ENCODE data around the gene OAS1.
A peak's percentile ranks its signal among the peaks of the same experiment; 100 is the strongest.

OAS1 gene

GRCh38 chr12:112906712-112907414 lies at the start of gene OAS1:
OAS1 (plus strand) TSS chr12:112906962; CDS start chr12:112907040, 78 bp downstream.
- peak in 1 of 2 donors; percentile 23 for DNase-seq (ENCODE audit: low read depth in 2 of 2)

DNA sequence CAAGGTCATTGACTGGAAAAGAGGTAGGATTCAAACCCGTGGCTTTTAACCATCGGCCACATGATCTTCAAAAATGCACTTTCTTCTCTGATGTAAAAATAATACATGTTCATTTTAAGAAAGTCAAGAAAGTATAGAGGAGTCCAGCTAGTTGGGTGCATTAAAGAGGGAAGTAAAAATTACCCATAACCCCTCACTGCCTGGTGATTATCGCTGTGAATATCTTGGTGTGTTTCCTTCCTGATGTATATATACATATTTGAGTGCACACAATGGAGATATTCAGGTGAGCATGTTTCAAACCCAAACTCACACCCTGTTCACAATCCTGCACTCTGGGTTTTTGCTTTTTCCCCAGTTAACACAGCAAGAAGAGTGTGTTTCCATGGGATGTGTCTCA lies 47.5 kb upstream of the OAS1 start:
- DNase-seq (ENCODE audit: low read depth in 2 of 2): no peak

GRCh38 chr12:112860181-112860580 lies 46.6 kb upstream of the OAS1 start:
- no peak for DNase-seq (ENCODE audit: low read depth in 2 of 2)

DNA sequence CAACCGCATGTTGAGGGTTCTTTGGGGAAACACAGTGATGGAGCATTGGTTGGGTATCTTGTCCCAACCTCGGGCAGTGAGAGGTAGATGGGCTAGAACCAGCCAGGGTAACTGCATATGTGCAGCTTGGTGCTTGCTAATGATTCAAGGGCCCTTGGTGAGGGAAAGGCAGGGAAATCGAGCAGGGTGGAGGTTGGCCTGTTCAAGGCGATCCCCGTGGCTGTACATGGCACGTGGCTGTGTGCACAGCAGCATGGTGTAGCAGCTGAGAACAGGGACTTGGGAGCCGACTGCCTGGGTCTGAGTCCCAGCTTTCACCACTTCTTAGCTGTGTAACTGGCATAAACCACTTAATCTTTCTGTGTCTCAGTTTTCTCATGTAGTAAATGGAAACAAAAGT lies 45.5 kb upstream of the OAS1 start:
- DNase-seq (ENCODE audit: low read depth in 2 of 2): no peak

DNA sequence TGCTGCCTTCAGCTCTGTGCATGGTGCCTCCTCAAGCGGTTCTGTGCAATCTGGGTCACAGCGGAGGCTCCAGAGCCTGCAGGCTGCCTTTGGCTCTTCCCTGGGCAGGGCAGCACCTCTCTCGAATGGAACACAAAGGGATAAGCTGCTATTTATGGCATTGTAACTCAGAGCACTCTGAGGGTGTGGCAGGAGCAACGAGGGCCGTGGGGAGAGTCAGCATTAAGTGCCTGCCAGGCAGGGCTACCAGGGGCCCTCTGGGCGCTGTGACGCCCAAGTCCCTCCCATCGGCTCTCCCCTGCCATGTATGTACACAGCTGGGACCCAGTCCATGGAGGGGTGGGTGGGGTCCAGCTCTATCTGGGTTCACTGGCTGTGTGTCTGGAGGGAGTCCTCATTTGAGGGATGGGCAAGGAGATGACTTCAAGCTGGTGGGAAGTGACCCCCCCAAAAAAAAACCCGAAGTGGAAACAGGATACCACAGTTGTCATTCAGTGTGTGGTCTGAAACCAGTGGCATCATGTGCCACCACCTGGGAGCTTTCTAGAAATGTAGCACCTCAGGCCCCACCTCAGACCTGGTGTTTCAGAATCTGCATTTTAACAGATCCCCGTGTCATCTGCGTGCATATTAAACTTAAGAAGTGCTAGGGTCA lies 44.0 kb upstream of the OAS1 start:
- no peak for DNase-seq (ENCODE audit: low read depth in 2 of 2)

GRCh38 chr12:112868459-112869041 lies 38.2 kb upstream of the OAS1 start:
- no peak for DNase-seq (ENCODE audit: low read depth in 2 of 2)

DNA sequence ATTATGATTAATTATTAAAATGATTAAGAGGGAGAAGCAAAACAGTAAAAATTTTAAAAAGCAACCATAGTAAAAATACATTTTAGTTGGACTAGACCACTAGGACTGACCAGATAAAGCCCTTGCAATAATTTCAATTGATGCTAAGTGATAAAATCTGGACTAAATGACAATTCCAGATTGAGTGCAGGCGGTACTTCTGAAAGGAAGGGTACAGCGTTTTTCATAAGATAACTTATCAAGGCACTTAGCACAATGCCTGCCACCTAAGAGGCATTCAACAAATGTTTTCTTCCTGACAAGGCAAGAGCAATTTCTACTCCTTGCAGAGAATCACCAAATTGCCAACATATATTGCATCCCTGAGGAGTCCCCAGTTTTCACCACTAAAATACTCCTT lies 37.7 kb upstream of the OAS1 start:
- no peak for DNase-seq (ENCODE audit: low read depth in 2 of 2)

- DNase-seq (ENCODE audit: low read depth in 2 of 2): no peak
These were observed 37.0 kb upstream of the OAS1 start for GRCh38 chr12:112869778-112870177.

GRCh38 chr12:112870267-112870980 lies 36.3 kb upstream of the OAS1 start:
- no peak for DNase-seq (ENCODE audit: low read depth in 2 of 2)

GRCh38 chr12:112875608-112876007 lies 31.2 kb upstream of the OAS1 start:
- no peak for DNase-seq (ENCODE audit: low read depth in 2 of 2)

DNA sequence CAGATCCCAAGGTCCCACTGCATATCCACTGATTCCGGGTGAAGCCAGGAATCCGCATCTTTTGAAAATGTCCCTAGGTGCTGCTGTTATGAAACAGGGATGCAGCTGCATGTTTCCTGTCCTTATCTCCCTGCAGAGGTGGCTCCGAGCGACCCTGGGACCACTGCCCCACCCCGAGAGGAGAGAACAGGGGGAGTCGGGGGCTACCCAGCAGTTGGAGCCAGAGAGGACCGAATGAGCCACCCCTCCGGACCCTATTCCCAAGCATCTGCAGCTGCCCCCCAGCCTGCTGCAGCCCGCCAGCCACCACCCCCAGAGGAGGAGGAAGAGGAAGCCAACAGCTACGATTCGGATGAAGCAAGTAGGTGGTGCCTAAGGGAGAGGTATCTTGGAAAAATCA lies 30.3 kb upstream of the OAS1 start:
- DNase-seq (ENCODE audit: low read depth in 2 of 2): no peak

DNA sequence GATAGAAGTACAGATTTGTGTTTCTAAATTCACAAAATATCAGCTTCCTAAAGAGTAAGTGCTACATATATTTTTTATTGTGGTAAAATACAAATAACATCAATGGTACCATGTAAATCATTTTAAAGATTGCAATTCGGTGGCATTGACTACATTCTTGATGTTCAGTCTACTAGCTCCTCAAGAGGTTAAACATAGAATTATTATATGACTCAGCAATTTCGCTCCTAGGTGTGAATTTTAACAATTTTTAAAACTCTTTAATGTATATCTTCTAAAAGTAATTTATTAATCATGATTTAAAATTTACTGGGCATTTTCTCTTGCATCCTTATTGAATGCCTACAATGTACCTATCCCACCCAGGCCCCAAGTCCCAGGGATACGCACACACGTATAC lies 29.8 kb upstream of the OAS1 start:
- no peak for DNase-seq (ENCODE audit: low read depth in 2 of 2)

- no peak for DNase-seq (ENCODE audit: low read depth in 2 of 2)
These were observed 28.3 kb upstream of the OAS1 start for GRCh38 chr12:112878488-112878887.

DNA sequence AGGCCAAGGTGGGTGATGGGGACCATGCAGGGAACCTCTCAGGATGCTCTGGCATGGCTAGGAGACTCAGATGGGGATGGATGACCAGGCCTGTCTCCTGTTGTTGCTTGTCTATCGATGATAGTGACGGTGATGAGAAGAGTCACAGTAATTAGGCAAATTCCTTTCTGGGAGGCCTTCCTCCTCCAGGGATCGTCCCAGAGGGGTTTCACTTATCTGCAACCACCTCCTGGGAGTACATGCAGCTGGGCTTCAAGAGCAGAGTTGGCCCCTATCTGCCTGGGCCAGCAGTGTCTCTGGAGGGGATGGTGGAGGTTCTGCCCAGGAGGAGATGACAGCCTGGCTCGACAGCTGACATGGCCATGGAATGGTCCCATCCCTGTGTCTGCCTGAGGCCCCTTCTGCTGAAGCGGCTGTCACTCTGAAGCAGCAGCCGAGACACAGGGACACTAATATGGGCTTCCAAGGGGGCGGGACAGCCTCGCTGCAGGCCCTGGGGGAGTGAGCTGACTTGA lies 27.5 kb upstream of the OAS1 start:
- no peak for DNase-seq (ENCODE audit: low read depth in 2 of 2)

- no peak for DNase-seq (ENCODE audit: low read depth in 2 of 2)
These were observed 25.2 kb upstream of the OAS1 start for GRCh38 chr12:112881602-112882001.

DNA sequence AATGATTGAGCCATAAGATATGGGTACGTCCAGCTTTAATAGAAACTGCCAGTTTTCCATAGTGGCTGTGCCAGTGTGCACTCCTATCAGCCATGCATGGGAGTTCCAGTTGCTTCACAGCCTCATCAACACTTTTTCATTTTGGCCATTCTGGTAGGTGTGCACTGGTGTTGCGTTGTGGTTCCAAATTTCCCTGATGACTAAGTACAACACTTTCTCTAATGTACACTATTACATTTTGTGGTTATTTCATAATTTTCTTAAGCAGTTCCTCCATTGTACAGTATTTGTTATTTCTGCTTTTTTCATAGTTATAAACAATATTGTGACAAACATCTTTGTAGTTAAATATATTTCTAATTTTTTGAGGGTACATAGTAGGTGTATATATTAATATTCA lies 21.5 kb upstream of the OAS1 start:
- DNase-seq (ENCODE audit: low read depth in 2 of 2): no peak

GRCh38 chr12:112887550-112887949 lies 19.2 kb upstream of the OAS1 start:
- DNase-seq (ENCODE audit: low read depth in 2 of 2): no peak

DNA sequence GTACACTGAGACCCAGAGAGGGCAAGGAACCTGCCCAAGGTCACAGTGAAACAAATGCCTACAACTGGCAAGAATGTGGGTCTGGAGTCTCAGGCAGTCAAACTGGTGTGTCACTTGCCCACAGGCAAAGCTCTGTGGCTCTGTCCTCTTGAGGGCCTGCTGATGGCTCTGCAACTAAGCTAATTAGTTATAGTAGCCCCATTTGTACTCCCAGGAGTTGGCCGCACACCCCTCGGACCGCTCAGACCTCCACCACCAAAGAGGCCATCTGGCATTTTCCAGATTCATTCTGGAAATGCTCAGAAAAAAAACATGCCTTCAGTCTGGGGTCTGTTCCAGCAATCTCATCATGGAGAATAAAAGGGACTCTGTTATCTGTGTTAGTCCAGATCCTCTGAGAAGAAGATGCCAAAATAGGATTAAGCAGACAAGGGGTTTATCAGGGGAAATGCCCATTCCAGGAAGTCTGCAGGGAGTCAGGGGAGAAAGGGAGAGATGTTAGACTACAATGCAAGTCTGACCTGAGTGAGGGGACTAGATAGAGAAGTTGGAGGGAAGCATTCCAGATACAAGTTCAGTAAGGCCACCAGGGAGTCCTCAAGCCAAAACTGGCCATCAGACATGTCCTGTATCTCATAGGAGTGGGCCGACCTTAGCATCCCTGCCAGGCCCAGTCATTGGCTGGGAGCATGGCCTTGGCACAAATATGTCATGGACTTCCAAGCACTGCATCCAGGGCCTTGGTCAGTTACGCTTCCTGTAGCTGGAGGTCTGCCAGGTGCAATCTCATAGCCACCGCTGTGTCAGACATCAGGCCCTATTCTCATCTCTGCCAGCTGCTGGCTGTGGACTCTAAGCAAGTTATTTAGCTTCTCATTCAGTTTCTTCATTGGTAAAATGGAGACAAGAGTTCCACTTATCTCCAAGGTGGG lies 15.4 kb upstream of the OAS1 start:
- DNase-seq (ENCODE audit: low read depth in 2 of 2): no peak

- DNase-seq (ENCODE audit: low read depth in 2 of 2): no peak
These were observed 13.9 kb upstream of the OAS1 start for GRCh38 chr12:112892856-112893255.

- no peak for DNase-seq (ENCODE audit: low read depth in 2 of 2)
These were observed 12.6 kb upstream of the OAS1 start for GRCh38 chr12:112894128-112894527.

DNA sequence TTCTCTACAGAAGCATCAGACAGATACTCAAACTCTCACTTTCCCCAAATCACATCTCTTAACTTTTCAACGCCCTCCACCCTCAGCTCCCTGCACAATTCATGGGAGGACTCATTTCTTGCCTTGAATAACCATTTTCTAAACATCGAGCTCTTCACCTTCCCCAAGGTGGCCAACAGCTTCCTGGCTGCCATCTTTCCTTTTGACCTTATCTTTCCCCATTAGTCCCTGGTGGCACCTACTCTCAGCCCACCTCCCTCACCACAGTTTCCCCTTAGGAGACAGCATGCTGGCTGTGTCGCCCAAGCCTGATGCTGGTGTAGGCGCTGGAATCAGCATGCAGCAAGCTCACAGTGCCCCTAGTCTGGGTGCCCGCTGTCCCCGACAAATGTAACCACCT lies 8.4 kb upstream of the OAS1 start:
- no peak for DNase-seq (ENCODE audit: low read depth in 2 of 2)

Measured in activated CD4-positive, alpha-beta T cell treated with anti-CD3 and anti-CD28 coated beads for 24 hours (primary cell).